A549 (cell line): ENCODE data around the gene DMRTB1.

ENCODE experiments used
- CBX2 ChIP-seq: fragments of 200-600 bp; sonication (generic); IDR thresholded peaks from 2 replicates; pipeline ENCODE4 v1.6.1; 2016; ENCODE audit warnings: low read depth, mild to moderate bottlenecking, borderline replicate concordance
- CTCF ChIP-seq: fragments of >200 bp; sonication (Bioruptor Twin); formaldehyde crosslinking; IDR thresholded peaks from 3 replicates; pipeline ENCODE4 v1.5.1; 2016
- HDAC2 ChIP-seq: fragments of 200-600 bp; sonication (generic); IDR thresholded peaks from 2 replicates; pipeline ENCODE4 v1.6.1; 2016
- JUN ChIP-seq, 2 experiments: fragments of >200 bp; sonication (Bioruptor Twin); formaldehyde crosslinking; IDR thresholded peaks; 2 replicates in 1 of 2; 3 replicates in 1 of 2; pipeline ENCODE4 v1.6.1; 2016 to 2017
- JUNB ChIP-seq: fragments of >200 bp; sonication (Bioruptor Twin); formaldehyde crosslinking; IDR thresholded peaks from 2 replicates; pipeline ENCODE4 v1.6.1; 2016
- POLR2A ChIP-seq: IDR thresholded peaks from 2 replicates; pipeline ENCODE4 v1.6.1; 2012; ENCODE audit warnings: mild to moderate bottlenecking, low read length
- TF ChIP-seq, protein P1 (sequence below): IDR thresholded peaks from 2 replicates; pipeline ENCODE4 v1.6.1; 2012

- TF ChIP-seq HDAC2 (no peak), CTCF (no peak), CBX2 (no peak), JUN (IDR thresholded peaks at IDR 0.05) (no peak), JUNB (no peak), POLR2A (no peak)
- TF ChIP-seq, protein P1, sequence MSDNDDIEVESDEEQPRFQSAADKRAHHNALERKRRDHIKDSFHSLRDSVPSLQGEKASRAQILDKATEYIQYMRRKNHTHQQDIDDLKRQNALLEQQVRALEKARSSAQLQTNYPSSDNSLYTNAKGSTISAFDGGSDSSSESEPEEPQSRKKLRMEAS = no peak
These were observed 22.3 kb downstream of the DMRTB1 start for GRCh38 chr1:53481456-53481855.
